ENCODE data around the gene MAJIN.

Gene MAJIN

DNA sequence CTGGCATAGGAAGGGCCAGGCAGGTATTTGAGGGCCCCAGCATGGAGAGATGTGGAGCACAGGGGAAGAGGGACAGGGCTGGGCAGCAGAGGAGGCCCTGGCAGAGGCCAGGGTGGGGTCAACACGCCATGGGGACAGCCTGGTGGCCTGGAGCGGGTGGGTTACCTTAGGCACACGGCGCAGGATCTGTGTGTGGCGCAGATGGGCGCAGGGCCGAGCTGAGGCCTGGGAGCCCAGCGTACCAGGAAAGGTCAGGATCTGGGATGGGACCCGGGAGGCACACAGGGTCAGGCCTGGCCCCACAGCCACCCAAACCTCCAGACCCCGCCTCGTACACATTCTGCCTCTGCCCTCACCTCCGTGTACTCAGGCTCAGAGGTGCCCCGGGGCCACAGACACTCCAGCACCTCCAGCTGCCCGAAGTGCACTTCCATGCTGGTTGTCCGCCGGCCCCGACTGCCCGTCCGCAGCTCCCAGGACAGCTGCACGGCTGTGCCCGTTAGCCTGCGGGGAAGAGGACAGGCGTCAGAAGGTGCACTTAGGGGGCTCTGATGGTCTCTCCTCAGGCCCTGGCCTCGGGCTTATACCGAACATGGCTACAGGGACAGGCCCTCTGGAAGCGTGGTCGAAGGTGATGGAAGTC is 61.3 kb downstream of the MAJIN start:
- no peak for DNase-seq

DNA sequence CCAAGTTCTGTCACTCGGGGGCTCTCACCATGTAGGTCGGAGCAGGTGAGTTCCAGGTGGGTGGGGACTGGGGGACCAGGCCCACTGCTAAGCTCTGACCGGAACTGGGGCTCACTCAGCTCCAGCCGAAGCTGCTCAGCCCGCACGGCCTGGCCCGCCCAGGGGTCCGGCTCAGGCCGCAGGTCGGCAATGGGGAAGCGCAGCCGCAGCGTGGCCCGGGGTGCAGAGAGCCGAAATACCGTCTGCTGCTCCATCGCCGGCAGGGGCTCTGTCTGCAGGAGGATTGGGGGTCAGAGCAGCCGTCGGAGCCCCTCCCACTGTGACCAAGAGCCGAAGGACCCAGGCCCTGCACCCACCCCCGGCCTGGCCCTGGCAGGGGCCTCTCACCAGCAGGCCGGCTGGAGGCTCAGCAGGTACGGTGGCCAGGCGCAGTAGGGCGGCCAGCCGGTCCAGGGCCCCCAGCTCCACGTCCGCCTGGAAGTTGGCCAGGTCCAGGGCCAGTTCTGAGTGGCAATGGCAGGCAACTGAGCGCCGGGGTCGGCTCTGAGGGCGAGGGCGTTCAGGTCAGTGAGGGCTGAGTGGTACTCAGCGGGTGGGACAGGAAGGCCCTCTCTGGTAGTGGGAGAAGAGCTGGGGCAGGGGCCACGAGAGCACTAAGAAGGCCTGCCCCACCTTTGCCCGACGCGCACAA is 62.1 kb downstream of the MAJIN start:
- DNase-seq: no peak

DNA sequence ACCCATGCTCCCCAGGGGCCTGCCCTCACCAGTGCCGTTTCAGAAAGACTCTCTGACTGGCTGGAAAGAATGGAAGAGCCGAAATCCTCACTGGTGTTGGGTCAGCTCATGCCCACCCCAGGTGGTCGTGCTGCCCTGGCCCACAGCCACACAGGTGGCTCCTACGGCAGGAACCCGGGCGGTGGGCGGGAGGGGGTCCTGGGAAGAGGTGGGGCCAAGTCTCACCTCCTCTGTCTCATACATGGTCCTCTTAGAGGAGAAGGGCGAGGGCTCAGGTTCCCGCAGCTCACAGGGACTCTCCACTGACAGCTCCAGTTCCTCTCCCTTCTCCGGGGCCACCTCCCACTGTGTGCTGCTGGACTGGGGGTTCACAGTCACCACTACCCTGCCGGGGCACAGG is 63.1 kb downstream of the MAJIN start:
- DNase-seq: no peak

- no peak for DNase-seq
These were observed 65.6 kb downstream of the MAJIN start for GRCh38 chr11:64906314-64906635.

- DNase-seq: no peak
These were observed 66.2 kb downstream of the MAJIN start for GRCh38 chr11:64905516-64906313.

- no peak for DNase-seq
These were observed 68.5 kb downstream of the MAJIN start for GRCh38 chr11:64903291-64903833.

GRCh38 chr11:64902102-64902900 is 69.6 kb downstream of the MAJIN start:
- DNase-seq: no peak

GRCh38 chr11:64900774-64901173 is 71.1 kb downstream of the MAJIN start:
- DNase-seq: no peak

GRCh38 chr11:64900263-64900678 is 71.6 kb downstream of the MAJIN start:
- peak; percentile 48 for DNase-seq

GRCh38 chr11:64898541-64898940 is 73.4 kb downstream of the MAJIN start:
- DNase-seq: no peak

DNA sequence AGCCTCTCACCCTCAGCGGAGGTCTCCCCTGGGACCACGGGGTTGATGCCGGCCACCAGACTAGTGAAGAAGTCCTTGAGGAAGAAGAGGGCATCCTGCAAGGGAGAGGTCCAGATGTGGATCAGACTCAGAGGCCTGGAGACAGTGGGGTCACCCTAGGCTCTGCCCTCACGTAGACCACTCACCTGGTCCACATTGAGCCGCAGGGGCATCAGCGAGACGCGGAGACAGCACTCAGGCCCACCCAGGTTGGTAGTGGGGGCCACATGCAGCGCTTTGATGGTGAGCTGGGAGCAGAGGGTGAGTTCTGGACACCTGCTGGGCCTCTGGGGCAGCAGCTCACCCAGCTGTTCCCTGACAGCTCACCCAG is 73.8 kb downstream of the MAJIN start:
- DNase-seq: no peak

DNA sequence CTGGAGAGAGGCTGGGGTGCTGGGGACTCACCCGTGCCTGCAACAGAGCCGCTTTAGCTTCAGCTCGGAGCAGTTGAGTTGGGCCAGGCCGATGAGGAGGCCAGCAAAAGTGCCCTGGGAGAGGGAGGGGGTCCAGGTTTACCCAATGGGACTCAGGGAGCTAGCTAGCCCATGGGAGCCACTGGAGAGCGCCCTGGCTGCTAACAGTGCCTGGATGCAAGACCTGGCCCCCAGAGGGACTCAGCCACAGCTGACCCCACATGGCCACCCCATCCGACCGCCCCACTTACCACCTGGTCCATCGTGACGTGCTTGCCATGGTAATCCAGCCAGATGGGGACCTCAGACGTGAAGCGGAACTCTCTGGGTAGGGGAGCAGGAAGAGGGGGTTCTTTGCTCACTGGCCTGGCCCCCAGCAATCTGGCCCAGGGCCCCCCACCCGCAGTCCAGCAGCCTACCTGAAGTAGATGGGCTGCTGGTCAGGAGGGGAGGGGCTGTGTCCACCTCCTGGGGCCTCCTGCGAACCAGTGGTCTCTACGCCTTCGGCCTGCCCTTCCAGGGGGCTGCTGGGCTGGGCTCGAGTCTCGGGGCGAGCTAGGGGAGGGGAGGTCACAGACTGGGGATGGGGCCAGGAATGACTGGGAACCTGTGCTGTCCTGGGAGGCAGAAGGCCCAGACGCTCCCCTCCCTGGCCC is 74.4 kb downstream of the MAJIN start:
- no peak for DNase-seq

DNA sequence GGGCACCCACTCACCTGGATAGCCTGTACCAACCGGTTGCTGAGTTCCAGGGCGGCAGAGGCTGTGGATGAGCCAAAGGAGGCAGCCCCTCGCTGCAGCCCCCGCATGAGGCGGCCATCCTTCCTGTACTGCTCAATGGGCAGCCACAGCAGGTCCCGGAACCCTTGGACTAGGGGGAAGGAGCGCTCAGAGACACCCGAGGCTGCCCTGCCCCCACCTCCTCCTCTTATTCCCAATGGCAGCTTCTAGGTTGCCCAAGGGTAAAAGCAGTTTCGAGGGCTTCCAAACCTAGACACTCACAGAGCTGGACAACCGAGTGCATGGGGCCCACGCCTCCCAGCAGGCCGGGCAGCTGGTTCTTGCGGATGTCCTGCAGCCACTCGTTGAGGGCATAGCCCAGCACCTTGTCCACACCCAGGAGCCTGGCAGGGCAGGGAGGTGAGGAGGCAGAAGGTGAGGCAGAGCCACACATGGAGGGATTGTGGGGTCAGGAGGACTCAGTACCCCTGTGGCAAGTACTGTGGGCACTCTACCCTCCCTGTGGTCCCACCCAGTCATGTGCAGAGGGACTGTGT is 75.4 kb downstream of the MAJIN start:
- no peak for DNase-seq

DNA sequence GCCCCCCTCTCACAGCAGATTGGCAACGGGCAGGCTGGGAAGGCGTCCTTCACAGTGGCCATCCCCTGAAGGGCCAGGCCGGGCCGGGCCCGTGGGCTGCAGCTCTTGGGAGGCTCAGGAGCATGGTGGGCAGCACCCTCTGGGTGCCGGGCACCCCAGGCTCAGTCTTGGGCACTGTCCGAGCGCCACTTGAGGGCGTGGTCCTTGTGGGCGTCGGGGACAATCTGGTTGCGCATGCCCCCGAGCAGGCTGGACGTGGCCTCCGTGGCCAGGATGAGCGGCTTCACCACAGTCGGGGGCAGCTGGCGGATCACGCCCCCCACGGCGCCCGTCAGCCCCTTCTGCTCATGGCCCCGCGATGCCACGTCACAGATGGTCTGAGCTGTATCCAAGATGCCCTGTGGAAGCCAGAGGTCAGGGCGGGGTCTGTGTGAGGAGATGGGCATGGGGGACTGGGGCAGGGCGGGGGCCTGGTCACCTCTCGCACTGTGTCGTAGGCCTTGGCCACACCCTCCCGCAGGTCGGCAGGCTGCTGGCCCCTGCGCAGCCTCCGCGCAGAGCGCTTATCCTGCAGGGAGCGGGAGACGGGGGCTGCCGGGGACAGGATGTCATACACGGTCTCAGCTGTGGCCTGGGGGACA is 77.0 kb downstream of the MAJIN start:
- DNase-seq: no peak

DNA sequence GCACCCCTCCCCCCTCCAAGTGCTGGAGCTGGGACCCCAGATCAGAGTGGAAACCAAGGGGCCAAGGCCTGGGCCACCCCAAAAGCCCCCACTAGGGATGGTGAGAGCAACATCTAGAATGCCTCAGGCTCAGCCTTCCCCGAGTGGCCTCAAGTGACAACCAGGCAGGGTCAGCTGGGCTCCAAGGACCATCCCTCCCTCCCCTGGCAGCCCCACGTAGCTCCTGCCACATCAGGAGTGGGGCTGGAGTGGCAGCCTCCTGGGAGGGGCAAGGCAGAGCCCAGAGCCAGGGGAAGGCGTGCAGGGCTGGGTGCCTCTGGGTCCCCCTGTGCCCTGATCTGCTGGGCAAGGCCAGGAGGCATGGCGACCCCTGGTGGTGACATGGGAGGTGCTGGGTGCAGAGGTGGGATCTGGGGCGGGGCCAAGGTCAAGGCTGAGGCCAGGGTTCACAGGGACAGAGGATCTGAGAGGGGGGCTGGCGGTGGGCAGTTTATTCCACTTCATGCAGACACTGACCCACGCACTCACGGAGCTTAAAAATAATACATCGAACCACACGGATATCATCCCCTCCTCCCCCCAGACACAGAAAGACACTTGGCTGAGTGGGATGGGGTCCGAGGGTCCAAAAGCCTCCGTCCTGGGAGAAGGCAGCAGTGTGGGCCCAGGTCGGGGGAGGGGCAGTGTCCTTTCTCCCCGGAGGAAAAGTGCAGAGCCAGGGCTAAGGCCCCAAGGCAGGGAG is 77.7 kb downstream of the MAJIN start:
- DNase-seq: peak; percentile 93

DNA sequence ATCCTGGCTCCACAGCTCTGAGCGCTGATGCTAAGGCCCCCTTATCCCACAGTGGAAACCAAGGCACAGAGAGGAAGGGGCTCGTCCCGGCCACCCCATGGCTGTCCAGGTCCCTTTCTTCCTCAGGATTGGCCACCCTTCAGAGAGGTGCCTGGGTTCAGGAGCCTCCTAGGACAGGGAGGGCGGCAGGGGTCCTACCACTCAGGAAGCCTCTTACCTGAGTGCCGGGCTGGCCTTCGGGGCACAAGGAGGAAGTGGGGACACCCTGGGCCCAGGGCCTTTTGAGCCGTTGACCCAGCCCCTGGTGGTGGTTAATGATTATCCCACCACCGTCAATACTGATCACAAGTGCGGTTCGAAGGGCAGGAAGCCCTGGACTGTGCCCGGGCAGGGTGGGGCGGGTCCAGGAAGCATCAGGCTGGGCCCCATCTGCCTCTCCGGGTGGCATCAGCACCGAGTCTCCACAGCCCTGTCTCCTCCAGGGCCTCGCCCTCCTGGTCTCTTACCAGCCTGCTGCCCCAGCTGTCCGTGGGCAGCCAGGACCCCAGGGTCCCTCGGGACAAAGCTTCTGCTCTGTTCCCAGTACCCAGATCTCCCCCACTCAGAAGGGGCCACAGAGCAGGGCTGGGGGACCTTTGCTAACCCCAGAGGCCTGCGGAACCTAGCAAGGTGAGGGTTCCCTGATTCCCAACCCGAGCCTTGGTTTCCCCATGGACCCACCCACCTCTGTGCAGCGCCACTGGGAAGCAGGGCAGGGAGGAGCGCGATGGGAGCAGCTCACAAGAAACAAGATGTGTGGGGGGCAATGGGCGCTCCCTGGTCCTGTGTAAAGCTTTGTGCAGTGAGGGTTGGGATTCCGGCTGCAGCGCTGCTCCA is 78.5 kb downstream of the MAJIN start:
- no peak for DNase-seq

DNA sequence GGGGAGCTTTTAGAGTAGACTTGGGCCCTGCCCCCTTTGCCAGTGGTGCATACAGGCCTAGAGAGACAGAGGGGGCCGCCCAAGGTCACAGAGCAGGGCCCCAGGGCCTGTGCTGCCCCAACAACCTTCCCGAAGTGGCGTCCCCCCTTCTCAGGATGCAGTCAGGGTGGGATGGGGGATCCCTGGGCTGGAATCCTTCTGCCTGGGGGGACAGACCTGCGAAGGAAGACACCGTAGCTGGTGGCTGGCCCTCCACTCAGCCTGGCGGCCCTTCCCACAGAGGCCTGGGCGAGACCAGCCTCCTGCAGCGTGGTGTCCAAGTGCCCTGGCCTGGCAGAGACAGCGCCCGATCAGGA is 79.1 kb downstream of the MAJIN start:
- DNase-seq: no peak

DNA sequence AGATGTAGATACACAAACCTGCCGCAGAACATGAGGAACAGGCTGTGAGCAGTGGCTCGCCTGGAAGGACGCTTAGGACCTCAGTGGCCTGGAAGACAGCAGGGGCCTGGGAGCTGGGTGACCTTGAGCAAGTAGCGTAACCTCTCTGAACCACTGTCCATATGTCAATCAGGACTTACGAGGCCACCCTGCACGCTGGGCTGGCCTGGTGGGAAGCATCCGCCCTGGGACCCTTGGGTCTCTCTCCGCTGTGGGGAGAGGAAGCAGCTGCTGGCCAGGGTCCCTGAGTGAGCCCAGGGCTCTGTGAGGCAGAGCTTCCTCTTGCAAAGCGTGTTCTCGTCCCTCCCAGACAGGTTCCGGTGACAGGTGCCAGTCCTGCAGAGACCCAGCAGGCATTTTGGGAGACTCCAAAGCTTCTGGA is 79.5 kb downstream of the MAJIN start:
- DNase-seq: no peak

- no peak for DNase-seq
These were observed 80.0 kb downstream of the MAJIN start for GRCh38 chr11:64891880-64892279.

All from 8988T (cell line).